T-helper 9 cell (primary cell): ENCODE measurements around the gene KCNRG.
"Not testable (repeated sequence)": the region's sequence is repeated elsewhere in the genome, so short reads cannot be mapped to it uniquely, and the experiment has no call there.

Experiments used
- DNase-seq: peaks from one replicate; pipeline ENCODE4 v3.0.0-alpha.2; 2020

The KCNRG gene

GRCh38 chr13:50012396-50013169 is 2.7 kb upstream of the KCNRG start:
- DNase-seq: no peak

- no peak for DNase-seq
These were observed 858 bp upstream of the KCNRG start for GRCh38 chr13:50014386-50014785.

DNA sequence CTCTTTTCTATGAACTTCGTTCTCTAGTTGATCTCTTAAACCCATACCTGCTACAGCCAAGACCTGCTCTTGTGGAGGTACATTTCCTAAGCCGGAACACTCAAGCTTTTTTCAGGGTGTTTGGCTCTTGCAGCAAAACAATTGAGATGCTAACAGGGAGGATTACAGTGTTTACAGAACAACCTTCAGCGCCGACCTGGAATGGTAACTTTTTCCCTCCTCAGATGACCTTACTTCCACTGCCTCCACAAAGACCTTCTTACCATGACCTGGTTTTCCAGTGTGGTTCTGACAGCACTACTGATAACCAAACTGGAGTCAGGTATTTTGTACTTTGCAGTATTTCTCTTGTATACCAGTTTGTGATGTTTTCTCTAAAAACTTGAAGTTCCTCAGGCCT is 506 bp downstream of the KCNRG start:
- DNase-seq: no peak

- DNase-seq: no peak
These were observed 1.2 kb downstream of the KCNRG start for GRCh38 chr13:50016444-50016843.

GRCh38 chr13:50017819-50018218 is 2.6 kb downstream of the KCNRG start:
- DNase-seq: no peak

GRCh38 chr13:50025436-50025835 is 10.2 kb downstream of the KCNRG start:
- no peak for DNase-seq

DNA sequence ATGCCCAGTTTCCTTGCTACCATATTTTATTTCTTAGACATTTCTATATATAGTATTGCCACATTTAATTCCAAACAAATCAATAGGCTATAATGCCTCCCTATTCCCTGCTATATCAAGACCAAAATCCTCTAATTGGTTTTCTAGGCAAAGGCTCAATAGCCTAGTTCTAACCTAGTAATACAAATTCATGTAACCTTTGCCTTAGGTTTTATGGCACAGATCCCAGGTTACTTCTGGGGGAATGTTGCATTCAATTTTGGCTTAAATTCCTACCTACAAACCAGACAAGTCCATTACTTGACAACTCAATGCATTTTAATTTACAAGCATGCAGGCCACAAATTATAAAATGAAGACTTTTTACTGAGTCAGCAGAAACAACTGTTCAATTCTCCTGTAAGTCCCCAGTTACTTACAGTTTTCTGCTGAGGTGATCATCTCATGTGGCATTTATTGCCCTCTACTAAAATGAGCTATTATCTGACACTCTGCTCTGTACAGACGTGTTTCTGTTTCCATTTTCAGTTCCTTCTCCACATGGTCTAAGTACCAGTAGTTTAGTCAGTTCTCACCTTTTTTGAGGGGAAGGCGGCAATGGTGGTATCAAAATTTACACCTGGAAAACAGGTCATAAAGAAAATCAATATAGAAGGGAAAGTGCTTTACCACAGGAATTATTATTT is 11.7 kb downstream of the KCNRG start:
- DNase-seq: no peak

GRCh38 chr13:50030315-50030714 is 15.1 kb downstream of the KCNRG start:
- no peak for DNase-seq

GRCh38 chr13:50033725-50034124 is 18.5 kb downstream of the KCNRG start:
- no peak for DNase-seq

DNA sequence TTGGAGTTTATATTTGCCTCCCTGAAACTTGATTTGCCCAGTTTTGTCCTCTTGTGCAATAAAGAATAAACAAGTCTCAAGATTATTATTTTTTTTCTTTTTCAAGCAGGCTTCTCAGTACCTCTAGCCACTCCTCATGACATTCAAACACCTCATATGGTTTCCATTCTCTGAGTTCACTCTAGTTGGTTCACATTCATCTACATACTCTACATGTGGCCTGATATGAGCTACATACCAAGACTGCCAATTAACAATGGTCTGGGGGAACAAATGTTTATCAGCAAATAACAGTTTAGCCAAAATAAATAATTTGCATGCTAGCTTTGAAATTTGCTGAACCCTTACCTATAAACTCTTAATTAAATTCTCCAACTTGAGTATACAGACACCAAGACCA is 22.5 kb downstream of the KCNRG start:
- no peak for DNase-seq

DNA sequence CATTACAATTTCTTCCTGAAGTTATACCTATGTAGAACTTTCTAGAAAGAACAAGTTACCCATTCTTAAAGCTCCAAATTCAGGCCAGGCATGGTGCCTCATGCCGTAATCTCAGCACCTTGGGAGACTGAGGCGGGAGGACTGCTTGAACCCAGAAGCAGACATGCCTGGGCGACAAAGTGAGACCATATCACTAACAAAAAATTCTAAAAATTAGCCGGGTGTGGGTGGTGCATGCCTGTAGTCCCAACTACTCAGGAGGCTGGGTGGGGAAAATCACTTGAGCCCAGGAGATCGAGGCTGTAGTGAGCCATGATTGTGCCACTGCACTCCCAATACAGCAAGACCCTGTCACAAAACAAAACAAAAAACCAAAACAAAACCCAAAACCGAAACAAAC is 23.0 kb downstream of the KCNRG start:
- no peak for DNase-seq

DNA sequence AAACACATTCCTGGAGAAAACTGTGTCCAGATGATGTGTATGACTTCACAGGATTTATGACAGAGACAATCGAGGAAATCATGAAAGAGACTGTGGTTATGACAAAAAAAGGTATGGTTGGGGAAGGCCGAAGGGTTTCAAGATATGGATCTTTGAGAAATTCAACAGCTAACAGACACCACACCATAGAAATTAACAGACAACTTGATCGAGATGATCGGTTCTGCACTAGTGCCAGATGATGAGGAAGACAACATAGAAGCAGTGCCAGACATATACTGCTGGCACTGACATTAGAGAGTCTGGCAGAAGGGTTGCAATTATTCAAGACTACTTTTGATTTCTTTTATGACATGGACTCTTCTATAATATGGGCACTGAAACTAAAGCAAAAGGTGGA is 37.2 kb downstream of the KCNRG start:
- no peak for DNase-seq

DNA sequence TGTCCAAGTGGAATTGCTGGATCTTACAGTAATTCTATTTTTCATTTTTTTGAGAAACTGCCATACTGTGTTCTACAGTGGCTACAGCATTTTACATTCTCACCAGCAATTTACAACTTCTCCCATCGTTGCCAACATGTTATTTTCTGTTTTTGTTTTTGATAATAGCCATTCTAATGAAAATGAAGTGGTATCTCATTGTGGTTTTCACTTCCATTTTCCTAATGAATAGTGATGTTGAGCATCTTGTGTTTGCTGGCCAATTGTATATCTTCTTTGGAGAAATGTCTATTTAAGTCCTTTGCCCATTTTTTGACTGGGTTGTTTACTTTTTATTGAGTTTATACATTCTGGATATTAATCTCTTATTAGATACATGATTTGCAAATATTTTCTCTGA is 38.6 kb downstream of the KCNRG start:
- no peak for DNase-seq

DNA sequence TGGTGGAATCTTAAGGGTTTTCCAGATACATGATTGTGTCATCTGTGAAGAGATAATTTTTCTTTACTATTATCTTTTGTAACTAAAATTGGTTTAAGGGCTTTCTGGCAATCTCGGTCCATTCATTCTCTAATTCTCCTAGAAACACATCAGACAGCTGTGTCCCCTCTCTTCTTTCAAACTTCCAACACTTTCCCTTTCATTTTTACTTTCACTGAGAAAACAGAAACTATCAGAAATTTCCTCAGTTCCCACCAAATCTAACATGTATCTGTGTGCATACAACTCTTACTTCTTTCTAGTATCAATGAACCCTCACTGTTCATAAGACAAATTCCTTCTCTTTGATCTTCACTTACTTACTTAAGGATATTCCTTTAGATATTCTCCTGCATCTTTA is 40.2 kb downstream of the KCNRG start:
- DNase-seq: no peak

DNA sequence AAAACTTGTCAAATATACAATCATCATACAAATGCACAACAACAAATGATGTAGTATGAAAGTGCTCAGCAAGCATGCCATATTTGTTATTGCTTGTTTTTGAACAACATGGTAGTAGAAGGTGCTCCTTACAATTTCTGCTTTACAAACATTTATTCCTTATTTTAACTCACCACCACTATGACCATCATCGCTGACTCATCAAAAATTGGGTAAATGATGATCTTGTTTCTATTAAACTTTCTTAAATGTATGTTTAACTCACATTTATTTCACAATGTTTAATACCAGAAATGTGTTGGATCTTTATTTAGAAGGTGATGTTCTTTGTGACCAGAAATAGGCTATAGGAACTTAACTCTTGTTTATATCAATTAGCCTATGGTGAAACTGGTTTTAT is 45.5 kb downstream of the KCNRG start:
- no peak for DNase-seq

GRCh38 chr13:50062336-50062735 is 47.1 kb downstream of the KCNRG start:
- DNase-seq: not testable (repeated sequence)

GRCh38 chr13:50065712-50066111 is 50.5 kb downstream of the KCNRG start:
- DNase-seq: no peak

GRCh38 chr13:50068508-50068907 is 53.3 kb downstream of the KCNRG start:
- no peak for DNase-seq

DNA sequence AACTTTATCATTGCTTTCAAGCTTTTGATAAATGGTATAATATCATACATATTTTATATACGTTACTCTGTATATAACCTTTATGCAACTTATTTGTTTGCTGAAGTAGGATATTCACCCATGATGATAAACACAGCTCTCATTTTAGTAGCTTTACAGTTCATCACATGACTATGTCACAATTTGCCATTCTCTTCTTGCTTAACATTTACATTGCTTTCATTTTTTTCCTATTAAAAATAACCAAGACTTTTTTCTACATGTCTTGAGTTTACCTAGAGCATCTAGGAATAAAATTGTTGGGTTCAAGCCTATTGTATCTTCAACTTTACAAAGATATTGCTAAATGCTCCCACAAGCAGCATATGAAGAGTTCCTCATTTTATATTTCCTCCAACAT is 54.0 kb downstream of the KCNRG start:
- DNase-seq: no peak

DNA sequence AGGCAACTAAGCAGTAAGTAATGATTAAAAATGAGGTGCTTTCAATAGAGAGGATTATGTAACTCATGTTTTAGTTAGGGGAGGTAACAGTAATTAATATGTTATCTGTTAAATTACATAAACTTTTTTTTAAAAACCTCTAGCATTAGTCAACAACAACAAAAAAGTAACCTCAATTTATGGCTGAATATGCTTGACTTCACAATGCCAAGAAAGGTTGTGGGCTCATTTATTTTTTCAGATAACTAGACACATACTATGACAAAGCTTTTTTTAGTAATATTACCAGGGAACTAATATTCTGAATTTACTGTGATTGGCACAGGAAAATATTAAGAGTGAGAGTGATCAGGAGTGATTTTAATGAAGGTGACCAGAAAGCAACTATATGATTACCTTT is 54.9 kb downstream of the KCNRG start:
- DNase-seq: no peak
